Ishikawa (cell line): ENCODE results near the gene ATP2A3.

Experiments used
- CEBPB ChIP-seq: IDR thresholded peaks from 2 replicates; pipeline ENCODE4 v1.6.1; 2012
- FOXM1 ChIP-seq: IDR thresholded peaks from 2 replicates; pipeline ENCODE4 v1.6.1; 2012; ENCODE audit warnings: low read depth, borderline replicate concordance
- ZBTB7A ChIP-seq: IDR thresholded peaks from 2 replicates; pipeline ENCODE4 v1.6.1; 2012; ENCODE audit warnings: low read depth

DNA sequence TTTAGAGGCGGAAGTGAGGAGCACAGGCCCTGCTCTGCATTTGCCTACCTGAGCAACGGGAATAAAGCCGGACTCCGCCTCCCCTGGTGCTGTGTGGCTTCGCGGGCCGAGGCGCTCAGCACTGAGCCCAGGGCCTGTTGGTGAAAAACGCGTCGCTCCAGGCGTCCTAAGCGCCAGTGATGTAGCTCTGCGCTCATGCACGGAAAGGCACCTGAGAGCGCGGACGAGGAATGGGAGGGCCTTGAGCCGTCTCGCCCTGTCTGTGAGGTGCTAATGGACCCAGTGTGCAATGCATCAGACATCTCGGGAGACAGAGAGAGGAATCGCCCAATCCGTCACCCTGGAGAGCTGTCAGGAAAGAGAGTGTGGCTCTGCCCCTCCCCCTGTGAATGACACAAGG is 17.2 kb upstream of the ATP2A3 start:
- TF ChIP-seq FOXM1 (no peak), CEBPB (no peak), ZBTB7A (no peak)
